HCT116 (cell line): ENCODE measurements around the gene XPNPEP1. TPM values are rescaled to one million over a fixed set of nuclear protein-coding genes. Genes with fewer than 3 reads are reported as not detected.

Experiments used
- ATAC-seq: fragments of 200-7000 bp; cut with Tn5 transposase; 2 replicates; pipeline ENCODE4 v1.9.1; 2020; ENCODE audit warnings: mild to moderate bottlenecking, moderate library complexity
- BruUV-seq: library from RNA; stranded (reverse); fragments of 400-500 nt; replicated peaks from 2 replicates; lab custom pipeline; 2021; lab: Mats Ljungman, UMichigan
- CTCF ChIA-PET: fragments of 300-600 bp; sonication (Branson Sonifier 250); formaldehyde crosslinking; loops from one replicate; lab custom pipeline; 2021; ENCODE audit warnings: antibody characterized with exemption; lab: Charles Lee
- POLR2A ChIA-PET: fragments of 300-600, 350-600 bp; sonication (Branson Sonifier 250); formaldehyde crosslinking; loops from one replicate; lab custom pipeline; 2021; ENCODE audit warnings: antibody characterized with exemption; lab: Charles Lee
- RAD21 ChIA-PET, 2 experiments: fragments of 300-600 bp; sonication (Branson Sonifier 250); formaldehyde crosslinking; loops; one replicate each; lab custom pipeline; 2023; ENCODE audit warnings: low total read pairs in 2 of 2; ENCODE audit not compliant: uncharacterized antibody in 2 of 2, unreplicated experiment in 2 of 2, low non-redundant PET in 1 of 2; lab: Charles Lee
- DNase-seq: peaks from one replicate; pipeline ENCODE4 v3.0.0-alpha.2; 2010; ENCODE audit warnings: low read depth, low spot score
- H2AFZ ChIP-seq: fragments of 200-600 bp; shearing (Covaris generic), sonication (generic); 2 replicates; pipeline ENCODE4 v1.6.1; 2017; ENCODE audit warnings: low read depth, mixed run types, mixed read lengths, antibody characterized with exemption, low read length; ENCODE audit not compliant: poor library complexity, severe bottlenecking
- H3K27ac ChIP-seq: 2 replicates; pipeline ENCODE4 v1.5.1; 2012; ENCODE audit warnings: low read depth, low read length
- H3K27me3 ChIP-seq: fragments of 200-600 bp; sonication (generic); 2 replicates; pipeline ENCODE4 v1.6.1; 2016; ENCODE audit warnings: mixed run types, low read length, mixed read lengths; ENCODE audit not compliant: insufficient read depth
- H3K36me3 ChIP-seq, 2 experiments: fragments of 200-500 bp in 1 of 2; fragments of 200-600 bp in 1 of 2; sonication (Bioruptor generic) in 1 of 2; sonication (generic) in 1 of 2; 2 replicates each; pipeline versions ENCODE4 v1.5.1 to v1.6.1; 2014 to 2016; ENCODE audit warnings: low read length in 2 of 2, inconsistent platforms in 1 of 2, mixed read lengths in 1 of 2, mixed run types in 1 of 2; ENCODE audit not compliant: insufficient read depth in 2 of 2, control insufficient read depth in 1 of 2
- H3K4me1 ChIP-seq, 2 experiments: fragments of 200-600 bp in 1 of 2; sonication (generic) in 1 of 2; 2 replicates each; pipeline versions ENCODE4 v1.5.1 to v1.6.1; 2012 to 2017; ENCODE audit warnings: low read length in 2 of 2, inconsistent platforms in 1 of 2, mild to moderate bottlenecking in 1 of 2, mixed read lengths in 1 of 2, mixed run types in 1 of 2, moderate library complexity in 1 of 2; ENCODE audit not compliant: insufficient read depth in 2 of 2, control insufficient read depth in 1 of 2
- H3K4me2 ChIP-seq: fragments of 200-600 bp; sonication (generic); 2 replicates; pipeline ENCODE4 v1.6.1; 2017; ENCODE audit warnings: mixed run types, low read length, mixed read lengths
- H3K4me3 ChIP-seq, 2 experiments: fragments of 200-600 bp in 1 of 2; sonication (generic) in 1 of 2; replicated peaks in 1 of 2; 2 replicates each; pipeline ENCODE4 v1.5.1; 2011 to 2016; ENCODE audit warnings: low read length in 2 of 2, control low read depth in 1 of 2, low read depth in 1 of 2, mild to moderate bottlenecking in 1 of 2, mixed read lengths in 1 of 2, mixed run types in 1 of 2
- H3K79me2 ChIP-seq: fragments of 200-600 bp; sonication (generic); 2 replicates; pipeline ENCODE4 v1.6.1; 2017; ENCODE audit warnings: mild to moderate bottlenecking, mixed run types, low read length, moderate library complexity, mixed read lengths; ENCODE audit not compliant: insufficient read depth
- H3K9ac ChIP-seq: fragments of 200-600 bp; sonication (generic); 2 replicates; pipeline ENCODE4 v1.6.1; 2016; ENCODE audit warnings: low read length, mixed read lengths
- H3K9me2 ChIP-seq: fragments of 200-600 bp; sonication (generic), shearing (Covaris generic); 2 replicates; pipeline ENCODE4 v1.6.1; 2017; ENCODE audit warnings: mixed run types, mild to moderate bottlenecking, moderate library complexity; ENCODE audit not compliant: insufficient read depth
- H3K9me3 ChIP-seq, 2 experiments: fragments of 200-500 bp in 1 of 2; fragments of 200-600 bp in 1 of 2; sonication (Bioruptor generic) in 1 of 2; sonication (generic) in 1 of 2; 2 replicates each; pipeline ENCODE4 v1.6.1; 2014 to 2017; ENCODE audit warnings: low read length in 2 of 2, mixed read lengths in 2 of 2, inconsistent platforms in 1 of 2, low read depth in 1 of 2, mild to moderate bottlenecking in 1 of 2, mixed run types in 1 of 2, moderate library complexity in 1 of 2; ENCODE audit not compliant: control insufficient read depth in 1 of 2, insufficient read depth in 1 of 2
- H4K20me1 ChIP-seq: fragments of 200-600 bp; sonication (generic), shearing (Covaris generic); 2 replicates; pipeline ENCODE4 v1.6.1; 2017; ENCODE audit warnings: mixed run types, mild to moderate bottlenecking, moderate library complexity; ENCODE audit not compliant: insufficient read depth
- CBX3 ChIP-seq: IDR thresholded peaks from 2 replicates; pipeline ENCODE4 v1.6.1; 2012; ENCODE audit warnings: low read depth
- EGR1 ChIP-seq: IDR thresholded peaks from 2 replicates; pipeline ENCODE4 v1.6.1; 2012; ENCODE audit warnings: low read depth
- EZH2 ChIP-seq: fragments of 200-600 bp; sonication (generic); IDR thresholded peaks from 2 replicates; pipeline ENCODE4 v1.6.1; 2017; ENCODE audit warnings: antibody characterized with exemption, mixed run types
- EZH2phosphoT487 ChIP-seq: fragments of 200-600 bp; IDR thresholded peaks from 2 replicates; pipeline ENCODE4 v1.6.1; 2018; ENCODE audit warnings: antibody characterized with exemption, borderline replicate concordance
- FOSL1 ChIP-seq: IDR thresholded peaks from 2 replicates; pipeline ENCODE4 v1.6.1; 2012; ENCODE audit warnings: low read depth
- JUND ChIP-seq: IDR thresholded peaks from 2 replicates; pipeline ENCODE4 v1.6.1; 2012
- MAX ChIP-seq: IDR thresholded peaks from 2 replicates; pipeline ENCODE4 v1.6.1; 2012
- POLR2AphosphoS5 ChIP-seq: IDR thresholded peaks from 2 replicates; pipeline ENCODE4 v1.6.1; 2011; ENCODE audit warnings: mild to moderate bottlenecking, low read depth, low read length, moderate library complexity
- RAD21 ChIP-seq: IDR thresholded peaks from 2 replicates; pipeline ENCODE4 v1.6.1; 2012; ENCODE audit warnings: low read depth, mild to moderate bottlenecking
- REST ChIP-seq: IDR thresholded peaks from 2 replicates; pipeline ENCODE4 v1.6.1; 2012; ENCODE audit warnings: low read depth
- SIN3A ChIP-seq: IDR thresholded peaks from 2 replicates; pipeline ENCODE4 v1.6.1; 2012; ENCODE audit warnings: low read depth
- SP1 ChIP-seq: IDR thresholded peaks from 2 replicates; pipeline ENCODE4 v1.6.1; 2012; ENCODE audit warnings: low read depth
- TCF7L2 ChIP-seq: IDR thresholded peaks from 2 replicates; pipeline ENCODE4 v1.7.0; 2011; ENCODE audit warnings: borderline replicate concordance, inconsistent platforms; ENCODE audit not compliant: insufficient read depth, insufficient read length; ENCODE audit errors: extremely low read depth
- YY1 ChIP-seq: IDR thresholded peaks from 2 replicates; pipeline ENCODE4 v1.6.1; 2011; ENCODE audit warnings: low read length, low read depth, moderate library complexity, mild to moderate bottlenecking; ENCODE audit not compliant: insufficient replicate concordance; ENCODE audit errors: extremely low read depth
- ZFX ChIP-seq: fragments of 450-650 bp; IDR thresholded peaks from 2 replicates; pipeline ENCODE4 v1.6.1; 2017
- ZNF274 ChIP-seq: fragments of 200-500 bp; sonication (Bioruptor generic); IDR thresholded peaks from 2 replicates; pipeline ENCODE4 v1.6.1; 2014; ENCODE audit warnings: mild to moderate bottlenecking, low read depth, low read length, inconsistent platforms
- intact Hi-C: fragments of 100-400 bp; cut with micrococcal nuclease; formaldehyde crosslinking; loops from 2 replicates; pipeline ENCODE4 v1.10.0; 2022
- total RNA-seq: library from RNA; stranded (reverse); gene quantifications from one replicate; pipeline ENCODE4 v1.2.1, GENCODE V29; 2021; ENCODE audit not compliant: unreplicated experiment
- TF ChIP-seq, protein P1 (sequence below), 3 experiments: fragments of 200-600 bp in 1 of 3; sonication (generic) in 1 of 3; IDR thresholded peaks in 2 of 3; conservative IDR thresholded peaks in 1 of 3; 2 replicates each; pipeline ENCODE4 v1.5.1; 2012 to 2017; ENCODE audit warnings: low read depth in 2 of 3, low read length in 2 of 3, antibody characterized with exemption in 1 of 3, borderline replicate concordance in 1 of 3, control low read depth in 1 of 3, mild to moderate bottlenecking in 1 of 3, mixed read lengths in 1 of 3, mixed run types in 1 of 3, moderate library complexity in 1 of 3; ENCODE audit not compliant: insufficient read depth in 1 of 3
- TF ChIP-seq, protein P2 (sequence below): IDR thresholded peaks from 2 replicates; pipeline ENCODE4 v1.6.1; 2012

Gene XPNPEP1
- total RNA-seq, 1 experiment from 2014 or later = 87.3 TPM

- Histone ChIP-seq H3K9me2 (no peaks in the 10 kb centered on the region), H3K4me1 (no peaks in the 10 kb centered on the region), H3K79me2 (no peaks in the 10 kb centered on the region), H3K27ac (no peak overlapping the region), H3K9ac (no peak overlapping the region), H3K4me2 (no peak overlapping the region), H2AFZ (no peak overlapping the region), H3K36me3 (no peaks in the 10 kb centered on the region), H3K4me3 (no peak overlapping the region), H3K9me3 (no peaks in the 10 kb centered on the region), H3K27me3 (no peaks in the 10 kb centered on the region), H4K20me1 (no peaks in the 10 kb centered on the region)
- POLR2A ChIA-PET = no interaction called here
- RAD21 ChIA-PET = no interaction called here
- no peak for ATAC-seq
- intact Hi-C loops = no loop called here
- CTCF ChIA-PET = no interaction called here
- TF ChIP-seq YY1 (no peak), MAX (no peak), EZH2 (no peak), CBX3 (no peak), TCF7L2 (no peak), EZH2phosphoT487 (no peak), POLR2AphosphoS5 (no peak), FOSL1 (no peak), JUND (no peak), SP1 (no peak), RAD21 (no peak), SIN3A (no peak), ZNF274 (no peak), ZFX (no peak), EGR1 (no peak), REST (no peak)
- TF ChIP-seq, protein P1, sequence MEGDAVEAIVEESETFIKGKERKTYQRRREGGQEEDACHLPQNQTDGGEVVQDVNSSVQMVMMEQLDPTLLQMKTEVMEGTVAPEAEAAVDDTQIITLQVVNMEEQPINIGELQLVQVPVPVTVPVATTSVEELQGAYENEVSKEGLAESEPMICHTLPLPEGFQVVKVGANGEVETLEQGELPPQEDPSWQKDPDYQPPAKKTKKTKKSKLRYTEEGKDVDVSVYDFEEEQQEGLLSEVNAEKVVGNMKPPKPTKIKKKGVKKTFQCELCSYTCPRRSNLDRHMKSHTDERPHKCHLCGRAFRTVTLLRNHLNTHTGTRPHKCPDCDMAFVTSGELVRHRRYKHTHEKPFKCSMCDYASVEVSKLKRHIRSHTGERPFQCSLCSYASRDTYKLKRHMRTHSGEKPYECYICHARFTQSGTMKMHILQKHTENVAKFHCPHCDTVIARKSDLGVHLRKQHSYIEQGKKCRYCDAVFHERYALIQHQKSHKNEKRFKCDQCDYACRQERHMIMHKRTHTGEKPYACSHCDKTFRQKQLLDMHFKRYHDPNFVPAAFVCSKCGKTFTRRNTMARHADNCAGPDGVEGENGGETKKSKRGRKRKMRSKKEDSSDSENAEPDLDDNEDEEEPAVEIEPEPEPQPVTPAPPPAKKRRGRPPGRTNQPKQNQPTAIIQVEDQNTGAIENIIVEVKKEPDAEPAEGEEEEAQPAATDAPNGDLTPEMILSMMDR (IDR thresholded peaks at IDR 0.05 in 2 of 3, conservative IDR thresholded peaks at IDR 0.05 in 1 of 3; ENCODE audit: borderline replicate concordance in 1 of 3, insufficient read depth in 1 of 3, low read depth in 2 of 3, low read length in 2 of 3) = no peak
- TF ChIP-seq, protein P2, sequence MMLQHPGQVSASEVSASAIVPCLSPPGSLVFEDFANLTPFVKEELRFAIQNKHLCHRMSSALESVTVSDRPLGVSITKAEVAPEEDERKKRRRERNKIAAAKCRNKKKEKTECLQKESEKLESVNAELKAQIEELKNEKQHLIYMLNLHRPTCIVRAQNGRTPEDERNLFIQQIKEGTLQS = no peak
- DNase-seq = no peak
- no TSS peak for BruUV-seq
Measured at GRCh38 chr10:109944613-109945012, 21.3 kb upstream of the XPNPEP1 start.
